Skeletal muscle satellite cell (primary cell): ENCODE measurements around the gene ARRB1.
A peak's percentile ranks its signal among the peaks of the same experiment; 100 is the strongest.

Source experiments
- H3K27me3 ChIP-seq: 2 replicates; pipeline ENCODE4 v1.7.0; 2013; ENCODE audit warnings: low read length; ENCODE audit not compliant: control insufficient read depth, insufficient read depth
- H3K36me3 ChIP-seq: 2 replicates; pipeline ENCODE4 v1.7.0; 2013; ENCODE audit warnings: mild to moderate bottlenecking, control low read depth, low read length; ENCODE audit not compliant: insufficient read depth
- H3K4me1 ChIP-seq: 2 replicates; pipeline ENCODE4 v1.7.0; 2013; ENCODE audit warnings: low read length; ENCODE audit not compliant: control insufficient read depth, insufficient read depth
- H3K4me2 ChIP-seq: 2 replicates; pipeline ENCODE4 v1.7.0; 2013; ENCODE audit warnings: mild to moderate bottlenecking, low read length
- H3K4me3 ChIP-seq: 2 replicates; pipeline ENCODE4 v1.7.0; 2013; ENCODE audit warnings: low read length
- H3K9ac ChIP-seq: 2 replicates; pipeline ENCODE4 v1.7.0; 2013; ENCODE audit warnings: mild to moderate bottlenecking, low read depth, low read length, moderate library complexity
- H3K9me3 ChIP-seq: replicated peaks from 2 replicates; pipeline ENCODE4 v1.7.0; 2013; ENCODE audit warnings: mild to moderate bottlenecking, control low read depth, low read length

ARRB1 gene

GRCh38 chr11:75246671-75247350, 104.7 kb downstream of the ARRB1 start:
- Histone ChIP-seq H3K4me2 (no peak overlapping the region), H3K4me3 (no peak overlapping the region), H3K9me3 (no peaks in the 10 kb centered on the region), H3K9ac (no peak overlapping the region), H3K36me3 (no peaks in the 10 kb centered on the region), H3K27me3 (peaks cover 54% of the 10 kb centered on the region), H3K4me1 (peaks cover 5% of the 10 kb centered on the region)

- H3K9ac ChIP-seq, result no peak overlapping the region
- H3K36me3 ChIP-seq, result no peaks in the 10 kb centered on the region
- H3K4me1 ChIP-seq, result peaks cover 9% of the 10 kb centered on the region
- H3K4me3 ChIP-seq, result no peak overlapping the region
- no peaks in the 10 kb centered on the region for H3K9me3 ChIP-seq
- H3K4me2 ChIP-seq, result no peak overlapping the region
- H3K27me3 ChIP-seq, result peaks cover 57% of the 10 kb centered on the region
These were observed 105.3 kb downstream of the ARRB1 start for GRCh38 chr11:75246006-75246670.

GRCh38 chr11:75245356-75246005, 106.0 kb downstream of the ARRB1 start:
- Histone ChIP-seq H3K9ac (no peak overlapping the region), H3K36me3 (no peaks in the 10 kb centered on the region), H3K4me3 (no peak overlapping the region), H3K4me2 (no peak overlapping the region), H3K27me3 (peaks cover 63% of the 10 kb centered on the region), H3K4me1 (peaks cover 10% of the 10 kb centered on the region), H3K9me3 (no peaks in the 10 kb centered on the region)

GRCh38 chr11:75244052-75244814, 107.2 kb downstream of the ARRB1 start:
- Histone ChIP-seq H3K4me3 (no peak overlapping the region), H3K9ac (no peak overlapping the region), H3K4me2 (no peak overlapping the region), H3K27me3 (peaks cover 70% of the 10 kb centered on the region), H3K9me3 (no peaks in the 10 kb centered on the region), H3K4me1 (peaks cover 10% of the 10 kb centered on the region), H3K36me3 (no peaks in the 10 kb centered on the region)

- Histone ChIP-seq H3K4me2 (no peak overlapping the region), H3K9ac (no peak overlapping the region), H3K27me3 (peaks cover 82% of the 10 kb centered on the region), H3K4me3 (no peak overlapping the region), H3K9me3 (no peaks in the 10 kb centered on the region), H3K4me1 (peaks cover 10% of the 10 kb centered on the region), H3K36me3 (no peaks in the 10 kb centered on the region)
These were observed 108.5 kb downstream of the ARRB1 start for GRCh38 chr11:75242722-75243600.

GRCh38 chr11:75241906-75242644, 109.4 kb downstream of the ARRB1 start:
- Histone ChIP-seq H3K36me3 (no peaks in the 10 kb centered on the region), H3K9ac (peak overlapping the region; percentile 43), H3K4me1 (peaks cover 10% of the 10 kb centered on the region)

GRCh38 chr11:75241036-75241905, 110.2 kb downstream of the ARRB1 start:
- Histone ChIP-seq H3K4me3 (peak overlapping the region; percentile 76), H3K27me3 (peaks cover 91% of the 10 kb centered on the region)

More at GRCh38 chr11:75241906-75242644, 109.4 kb downstream of the ARRB1 start:
- Histone ChIP-seq H3K4me2 (peak overlapping the region; percentile 93), H3K9me3 (no peaks in the 10 kb centered on the region), H3K27me3 (peaks cover 90% of the 10 kb centered on the region), H3K4me3 (peak overlapping the region; percentile 76)

GRCh38 chr11:75240311-75241035, 111.0 kb downstream of the ARRB1 start, which contains the start of gene TPBGL:
Gene TPBGL (plus strand): TSS chr11:75240774. CDS start chr11:75241050, 276 bp downstream.
- Histone ChIP-seq H3K9me3 (no peaks in the 10 kb centered on the region), H3K36me3 (no peaks in the 10 kb centered on the region), H3K4me1 (peaks cover 10% of the 10 kb centered on the region), H3K27me3 (peaks cover 90% of the 10 kb centered on the region), H3K9ac (no peak within 1 kb of the TSS), H3K4me2 (peak within 1 kb of the TSS; percentile 93), H3K4me3 (peak within 1 kb of the TSS; percentile 76)

More at GRCh38 chr11:75241036-75241905, 110.2 kb downstream of the ARRB1 start:
- peaks cover 10% of the 10 kb centered on the region for H3K4me1 ChIP-seq
- H3K9ac ChIP-seq, result peak overlapping the region; percentile 43
- no peaks in the 10 kb centered on the region for H3K36me3 ChIP-seq
- no peaks in the 10 kb centered on the region for H3K9me3 ChIP-seq
- peak overlapping the region; percentile 93 for H3K4me2 ChIP-seq
